Lower lobe of right lung (tissue), 2 donors: ENCODE measurements around the gene UBA6. TPM values are rescaled to one million over a fixed set of nuclear protein-coding genes. Genes with fewer than 3 reads are reported as not detected.

Experiments
- ATAC-seq, 2 donors: fragments of 200-7000 bp; cut with Tn5 transposase; one replicate each; pipeline ENCODE4 v1.9.1; 2020 to 2022; ENCODE audit warnings: mild to moderate bottlenecking in 2 of 2, moderate library complexity in 2 of 2
- DNase-seq: peaks from one replicate; pipeline ENCODE4 v3.0.0-alpha.2; 2020
- H3K27ac ChIP-seq: fragments of 200-600 bp; one replicate; pipeline ENCODE4 v1.8.0; 2022
- H3K27me3 ChIP-seq: fragments of 200-600 bp; one replicate; pipeline ENCODE4 v1.8.0; 2022; ENCODE audit warnings: low read depth
- H3K36me3 ChIP-seq: fragments of 200-600 bp; one replicate; pipeline ENCODE4 v1.8.0; 2022; ENCODE audit warnings: mild to moderate bottlenecking
- H3K4me1 ChIP-seq: fragments of 200-600 bp; one replicate; pipeline ENCODE4 v1.8.0; 2022
- H3K4me3 ChIP-seq: fragments of 200-600 bp; one replicate; pipeline ENCODE4 v1.8.0; 2022; ENCODE audit warnings: mild to moderate bottlenecking
- H3K9me3 ChIP-seq: fragments of 200-600 bp; one replicate; pipeline ENCODE4 v1.8.0; 2022
- intact Hi-C: fragments of 100-400 bp; cut with DNase I; formaldehyde crosslinking; loops from one replicate; pipeline ENCODE4 v1.11.0; 2022
- total RNA-seq: library from RNA; stranded (reverse); fragmentation: NEBNext Ultra II Directional; extraction: Animal tissue kit (Norgen Biotek cat#: 25700); gene quantifications from one replicate; pipeline ENCODE4 v1.2.1, GENCODE V29; 2021
- TF ChIP-seq, protein P1 (sequence below): fragments of 200-600 bp; IDR thresholded peaks from one replicate; pipeline ENCODE4 v1.8.0; 2022; ENCODE audit warnings: antibody characterized with exemption, mild to moderate bottlenecking
- donor health status: DM: no; HTN: yes; CAD: no; lungs with severe emphysema.

The UBA6 gene
- total RNA-seq, 1 donor from 2014 or later = 54.4 TPM

DNA sequence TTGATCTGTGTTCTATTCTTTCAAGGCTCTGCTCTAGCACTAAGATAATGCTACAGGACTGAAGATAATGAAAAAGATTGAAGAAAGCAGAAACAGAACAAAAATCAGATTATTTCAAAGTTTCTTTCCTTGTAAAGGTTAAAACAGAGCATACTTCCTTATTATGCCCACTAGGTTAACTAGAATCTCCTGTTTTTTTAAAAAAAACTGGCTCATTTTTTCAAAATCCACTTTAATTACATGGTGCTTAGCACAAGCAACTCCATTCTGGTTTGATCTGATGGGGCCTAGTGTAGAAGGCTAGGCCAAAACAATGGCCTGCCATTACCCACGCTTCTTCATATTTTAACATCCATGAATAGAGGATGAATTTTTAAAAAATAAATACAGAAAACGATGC is 1.2 kb upstream of the UBA6 start:
- Histone ChIP-seq H3K27ac (no peak overlapping the region), H3K27me3 (no peaks in the 10 kb centered on the region), H3K4me1 (peaks cover 14% of the 10 kb centered on the region), H3K36me3 (no peaks in the 10 kb centered on the region), H3K4me3 (peak overlapping the region; percentile 87), H3K9me3 (no peaks in the 10 kb centered on the region)
- ATAC-seq (no peak), DNase-seq (no peak)
- TF ChIP-seq, protein P1, sequence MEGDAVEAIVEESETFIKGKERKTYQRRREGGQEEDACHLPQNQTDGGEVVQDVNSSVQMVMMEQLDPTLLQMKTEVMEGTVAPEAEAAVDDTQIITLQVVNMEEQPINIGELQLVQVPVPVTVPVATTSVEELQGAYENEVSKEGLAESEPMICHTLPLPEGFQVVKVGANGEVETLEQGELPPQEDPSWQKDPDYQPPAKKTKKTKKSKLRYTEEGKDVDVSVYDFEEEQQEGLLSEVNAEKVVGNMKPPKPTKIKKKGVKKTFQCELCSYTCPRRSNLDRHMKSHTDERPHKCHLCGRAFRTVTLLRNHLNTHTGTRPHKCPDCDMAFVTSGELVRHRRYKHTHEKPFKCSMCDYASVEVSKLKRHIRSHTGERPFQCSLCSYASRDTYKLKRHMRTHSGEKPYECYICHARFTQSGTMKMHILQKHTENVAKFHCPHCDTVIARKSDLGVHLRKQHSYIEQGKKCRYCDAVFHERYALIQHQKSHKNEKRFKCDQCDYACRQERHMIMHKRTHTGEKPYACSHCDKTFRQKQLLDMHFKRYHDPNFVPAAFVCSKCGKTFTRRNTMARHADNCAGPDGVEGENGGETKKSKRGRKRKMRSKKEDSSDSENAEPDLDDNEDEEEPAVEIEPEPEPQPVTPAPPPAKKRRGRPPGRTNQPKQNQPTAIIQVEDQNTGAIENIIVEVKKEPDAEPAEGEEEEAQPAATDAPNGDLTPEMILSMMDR = no peak
- intact Hi-C loops = no loop called here

GRCh38 chr4:67701517-67701850 is 529 bp upstream of the UBA6 start:
- TF ChIP-seq, protein P1 = no peak
- Histone ChIP-seq H3K36me3 (no peaks in the 10 kb centered on the region), H3K27me3 (no peaks in the 10 kb centered on the region), H3K27ac (peak overlapping the region; percentile 93), H3K9me3 (no peaks in the 10 kb centered on the region), H3K4me3 (peak overlapping the region; percentile 87), H3K4me1 (peaks cover 14% of the 10 kb centered on the region)
- no peak for DNase-seq
- peak in 1 of 2 donors; percentile 14 for ATAC-seq
- intact Hi-C loops = no loop called here

DNA sequence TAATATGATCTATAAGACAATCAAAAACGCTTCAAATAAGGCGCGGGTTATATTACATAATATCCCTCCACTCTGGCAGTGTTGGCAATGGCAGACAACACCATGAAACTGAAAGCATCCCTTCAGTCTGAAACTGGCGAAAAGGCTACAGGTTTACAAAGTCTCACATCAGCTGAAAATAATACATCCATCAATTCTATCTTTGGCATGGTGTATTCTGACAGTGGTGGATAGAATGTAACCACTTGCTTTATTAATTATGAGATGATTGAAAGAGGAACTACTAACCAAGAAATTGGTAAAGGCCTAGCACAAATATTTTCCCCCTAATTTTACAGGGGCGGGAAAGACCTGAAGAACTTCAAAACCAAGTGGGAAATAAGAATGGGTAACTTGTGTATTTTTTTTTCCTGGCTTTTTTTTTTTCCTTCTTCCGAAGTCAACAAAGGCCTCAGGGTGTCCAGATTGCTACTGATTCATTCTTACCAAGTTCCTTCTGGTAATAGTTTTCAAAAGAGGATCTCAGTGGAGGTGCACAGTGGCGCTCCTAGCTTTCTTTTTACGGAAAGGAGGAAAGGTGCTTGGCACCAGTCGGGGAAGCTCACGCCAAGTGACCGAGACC is 728 bp downstream of the UBA6 start:
- no peaks in the 10 kb centered on the region for H3K36me3 ChIP-seq
- H3K4me1 ChIP-seq = peaks cover 14% of the 10 kb centered on the region
- DNase-seq (no peak), ATAC-seq (peak; percentile 24 to 38)
- H3K27me3 ChIP-seq = no peaks in the 10 kb centered on the region
- H3K4me3 ChIP-seq = peak overlapping the region; percentile 87
- intact Hi-C loops = no loop called here
- H3K9me3 ChIP-seq = no peaks in the 10 kb centered on the region
- H3K27ac ChIP-seq = peak overlapping the region; percentile 93
- TF ChIP-seq, protein P1 = no peak

GRCh38 chr4:67699603-67700002 is 1.4 kb downstream of the UBA6 start:
- intact Hi-C loops = no loop called here
- TF ChIP-seq, protein P1 = no peak
- ATAC-seq (no peak), DNase-seq (no peak)
- Histone ChIP-seq H3K4me1 (peaks cover 14% of the 10 kb centered on the region), H3K4me3 (peak overlapping the region; percentile 87), H3K27ac (peak overlapping the region; percentile 93), H3K36me3 (no peaks in the 10 kb centered on the region), H3K27me3 (no peaks in the 10 kb centered on the region), H3K9me3 (no peaks in the 10 kb centered on the region)

DNA sequence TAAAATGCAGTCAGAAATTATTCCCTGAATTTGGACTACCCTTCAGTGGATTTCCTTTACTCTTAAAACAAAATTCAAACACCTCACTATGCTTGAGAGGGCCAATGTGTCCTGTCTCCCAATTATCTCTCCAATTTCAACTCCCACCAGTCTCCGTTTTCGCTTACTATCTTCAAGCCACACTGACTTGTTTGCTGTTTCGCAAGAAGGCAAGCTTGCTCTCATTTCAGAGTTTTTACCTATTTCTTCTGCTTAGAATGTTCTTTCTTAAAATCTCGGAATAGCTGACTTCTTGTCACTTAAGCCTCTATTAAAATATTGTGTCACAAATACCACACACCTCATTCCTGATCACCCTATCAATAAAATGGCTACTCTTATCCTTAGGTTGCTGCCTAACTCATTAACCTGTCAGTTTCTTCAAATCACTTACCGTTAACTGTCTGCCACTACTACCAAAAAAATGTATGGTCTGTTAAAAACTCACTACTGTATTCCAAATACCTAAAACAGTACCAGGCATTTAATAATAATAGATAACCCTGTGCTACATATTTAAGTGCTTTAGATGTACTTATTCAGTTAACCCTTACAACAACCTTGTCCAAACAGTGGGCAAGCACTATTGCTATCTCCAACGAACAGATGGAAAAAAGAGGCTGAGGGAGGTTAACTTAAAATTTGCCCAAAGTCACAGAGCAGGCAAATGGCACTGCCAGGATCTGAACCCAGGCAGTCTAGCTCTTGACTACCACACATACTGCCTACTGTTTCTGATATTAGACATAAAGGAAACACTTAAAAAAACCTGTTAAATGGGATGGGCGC is 2.9 kb downstream of the UBA6 start:
- intact Hi-C loops = no loop called here
- no peaks in the 10 kb centered on the region for H3K36me3 ChIP-seq
- no peak overlapping the region for H3K4me3 ChIP-seq
- H3K27ac ChIP-seq = no peak overlapping the region
- no peak for ATAC-seq
- H3K9me3 ChIP-seq = no peaks in the 10 kb centered on the region
- H3K4me1 ChIP-seq = peaks cover 14% of the 10 kb centered on the region
- H3K27me3 ChIP-seq = no peaks in the 10 kb centered on the region
- TF ChIP-seq, protein P1 = no peak
- no peak for DNase-seq
